Adrenal gland (tissue), 5 donors: ENCODE data around the gene NOP58.

Experiments
- POLR2A ChIP-seq, 2 donors: fragments of 450-650 bp; IDR thresholded peaks; one replicate each; pipeline ENCODE4 v1.6.1; 2017; ENCODE audit warnings: antibody characterized with exemption in 2 of 2, mild to moderate bottlenecking in 2 of 2, moderate library complexity in 1 of 2
- TF ChIP-seq, protein P1 (sequence below), 6 experiments: fragments of 450-650 bp in 4 of 6; fragments of 200-600 bp in 2 of 6; sonication (generic) in 1 of 6; IDR thresholded peaks; 1 replicate in 5 of 6; 2 replicates in 1 of 6; pipeline versions ENCODE4 v1.5.1 to v1.8.0; 2016 to 2021; ENCODE audit warnings: antibody characterized with exemption in 6 of 6, mild to moderate bottlenecking in 2 of 6, moderate library complexity in 1 of 6
- donor health status: DM: no; HTN: no; CAD: no.

DNA sequence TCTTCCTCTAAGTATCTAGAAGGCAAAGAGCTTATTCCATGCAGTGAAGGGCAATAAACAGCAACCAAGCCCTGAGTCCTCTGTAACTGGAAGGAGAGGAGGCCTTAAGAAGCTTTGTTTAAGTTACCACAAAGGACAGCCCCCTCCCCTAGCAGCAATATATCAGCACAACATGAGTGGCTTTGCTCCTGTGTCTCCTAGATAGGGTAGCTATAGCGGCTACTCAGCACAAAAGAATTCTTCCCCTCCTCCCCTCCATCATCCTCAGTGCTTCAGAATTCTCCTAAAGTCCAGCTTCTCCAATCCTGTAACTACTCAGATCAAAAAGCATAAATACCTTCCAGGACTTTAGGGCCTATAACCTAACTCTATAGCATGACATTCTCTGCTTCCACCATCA lies 43.7 kb upstream of the NOP58 start:
- TF ChIP-seq, protein P1, sequence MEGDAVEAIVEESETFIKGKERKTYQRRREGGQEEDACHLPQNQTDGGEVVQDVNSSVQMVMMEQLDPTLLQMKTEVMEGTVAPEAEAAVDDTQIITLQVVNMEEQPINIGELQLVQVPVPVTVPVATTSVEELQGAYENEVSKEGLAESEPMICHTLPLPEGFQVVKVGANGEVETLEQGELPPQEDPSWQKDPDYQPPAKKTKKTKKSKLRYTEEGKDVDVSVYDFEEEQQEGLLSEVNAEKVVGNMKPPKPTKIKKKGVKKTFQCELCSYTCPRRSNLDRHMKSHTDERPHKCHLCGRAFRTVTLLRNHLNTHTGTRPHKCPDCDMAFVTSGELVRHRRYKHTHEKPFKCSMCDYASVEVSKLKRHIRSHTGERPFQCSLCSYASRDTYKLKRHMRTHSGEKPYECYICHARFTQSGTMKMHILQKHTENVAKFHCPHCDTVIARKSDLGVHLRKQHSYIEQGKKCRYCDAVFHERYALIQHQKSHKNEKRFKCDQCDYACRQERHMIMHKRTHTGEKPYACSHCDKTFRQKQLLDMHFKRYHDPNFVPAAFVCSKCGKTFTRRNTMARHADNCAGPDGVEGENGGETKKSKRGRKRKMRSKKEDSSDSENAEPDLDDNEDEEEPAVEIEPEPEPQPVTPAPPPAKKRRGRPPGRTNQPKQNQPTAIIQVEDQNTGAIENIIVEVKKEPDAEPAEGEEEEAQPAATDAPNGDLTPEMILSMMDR (IDR thresholded peaks at IDR 0.05), result no peak
- TF ChIP-seq POLR2A (IDR thresholded peaks at IDR 0.05), result no peak
